Peyer's patch (tissue), 4 donors: ENCODE measurements around the gene MB21D2.

Experiments
- POLR2A ChIP-seq, 2 donors: fragments of 450-650 bp; IDR thresholded peaks; one replicate each; pipeline ENCODE4 v1.5.1; 2017; ENCODE audit warnings: antibody characterized with exemption in 2 of 2, mild to moderate bottlenecking in 2 of 2, moderate library complexity in 2 of 2
- TF ChIP-seq, protein P1 (sequence below), 6 experiments: fragments of 450-650 bp in 4 of 6; fragments of 200-600 bp in 2 of 6; sonication (generic) in 1 of 6; IDR thresholded peaks; one replicate each; pipeline ENCODE4 v1.5.1; 2017 to 2019; ENCODE audit warnings: antibody characterized with exemption in 6 of 6, mild to moderate bottlenecking in 3 of 6, moderate library complexity in 1 of 6

DNA sequence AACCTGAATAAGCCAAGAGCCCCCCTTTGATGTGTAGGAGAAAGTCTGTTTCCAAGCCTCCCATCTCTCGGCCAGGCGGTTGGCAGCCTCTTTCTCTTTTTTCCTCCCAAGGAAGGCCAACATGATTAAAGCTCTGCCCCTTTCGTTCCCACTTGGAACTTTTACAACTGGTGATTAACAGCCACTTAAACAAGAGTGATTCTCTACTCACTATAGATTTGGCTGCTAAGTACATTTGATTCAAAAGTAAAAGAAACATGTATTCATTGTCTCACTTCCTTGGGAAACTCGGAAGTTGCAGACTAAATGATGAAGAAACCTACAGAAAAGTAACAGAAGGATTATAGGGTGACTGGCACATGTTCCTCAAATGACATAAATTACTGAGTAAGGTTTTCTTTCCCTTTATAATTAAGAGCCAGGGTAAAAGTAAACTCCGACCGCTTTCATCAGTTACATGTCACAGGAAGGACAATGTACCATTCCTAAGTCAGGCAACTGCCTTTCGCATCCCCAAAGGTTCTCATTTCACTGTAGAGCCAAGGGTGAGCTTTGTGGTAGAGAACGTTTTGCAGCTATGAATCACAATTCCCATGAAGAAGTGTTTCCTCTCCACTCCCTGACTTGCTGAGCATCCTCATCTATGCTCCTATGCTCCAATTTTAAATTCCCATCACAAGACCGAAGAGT, 72.7 kb downstream of the MB21D2 start:
- no peak for TF ChIP-seq POLR2A (IDR thresholded peaks at IDR 0.05)
- TF ChIP-seq, protein P1, sequence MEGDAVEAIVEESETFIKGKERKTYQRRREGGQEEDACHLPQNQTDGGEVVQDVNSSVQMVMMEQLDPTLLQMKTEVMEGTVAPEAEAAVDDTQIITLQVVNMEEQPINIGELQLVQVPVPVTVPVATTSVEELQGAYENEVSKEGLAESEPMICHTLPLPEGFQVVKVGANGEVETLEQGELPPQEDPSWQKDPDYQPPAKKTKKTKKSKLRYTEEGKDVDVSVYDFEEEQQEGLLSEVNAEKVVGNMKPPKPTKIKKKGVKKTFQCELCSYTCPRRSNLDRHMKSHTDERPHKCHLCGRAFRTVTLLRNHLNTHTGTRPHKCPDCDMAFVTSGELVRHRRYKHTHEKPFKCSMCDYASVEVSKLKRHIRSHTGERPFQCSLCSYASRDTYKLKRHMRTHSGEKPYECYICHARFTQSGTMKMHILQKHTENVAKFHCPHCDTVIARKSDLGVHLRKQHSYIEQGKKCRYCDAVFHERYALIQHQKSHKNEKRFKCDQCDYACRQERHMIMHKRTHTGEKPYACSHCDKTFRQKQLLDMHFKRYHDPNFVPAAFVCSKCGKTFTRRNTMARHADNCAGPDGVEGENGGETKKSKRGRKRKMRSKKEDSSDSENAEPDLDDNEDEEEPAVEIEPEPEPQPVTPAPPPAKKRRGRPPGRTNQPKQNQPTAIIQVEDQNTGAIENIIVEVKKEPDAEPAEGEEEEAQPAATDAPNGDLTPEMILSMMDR (IDR thresholded peaks at IDR 0.05): no peak
